ENCODE data around the gene GAL.

GAL gene

DNA sequence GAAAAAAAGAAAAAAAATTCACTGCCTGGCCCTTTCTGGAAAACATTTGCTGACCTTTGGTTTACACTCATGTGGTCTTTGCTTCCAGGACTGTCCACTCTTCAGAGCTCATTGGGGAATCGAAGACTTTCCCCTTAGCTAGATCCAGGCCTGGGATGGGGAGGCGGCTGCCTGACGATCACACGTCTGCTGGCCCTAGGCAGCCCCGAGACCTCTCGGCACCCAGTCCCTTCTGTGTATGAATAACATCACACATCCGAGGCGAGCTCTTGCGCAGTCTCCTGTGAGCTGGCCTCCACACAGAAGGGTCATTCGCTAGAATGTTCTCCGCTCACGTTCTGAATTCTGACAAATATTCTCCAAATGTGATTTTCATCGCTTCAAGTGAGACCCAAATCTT lies 25.7 kb upstream of the GAL start:
- no peak overlapping the region for H3K4me3 ChIP-seq (ENCODE audit: low read depth in 1 of 5, low read length in 5 of 5)
- H3K9me3 ChIP-seq (ENCODE audit: control insufficient read depth in 5 of 5, low read length in 5 of 5): peaks cover 5 to 10% (median 8%) of the 10 kb centered on the region in 5 donors
- peaks cover 0 to 8% (median 5%) of the 10 kb centered on the region in 5 donors for H3K27me3 ChIP-seq (ENCODE audit: control insufficient read depth in 5 of 5, insufficient read depth in 4 of 5, low read length in 5 of 5)
- H3K9ac ChIP-seq (ENCODE audit: low read length in 5 of 5): no peak overlapping the region
- H3K36me3 ChIP-seq (ENCODE audit: control insufficient read depth in 5 of 5, insufficient read depth in 5 of 5, low read length in 5 of 5): no peaks in the 10 kb centered on the region
- peaks cover 5 to 13% (median 12%) of the 10 kb centered on the region in 5 donors for H3K4me1 ChIP-seq (ENCODE audit: control insufficient read depth in 5 of 5, insufficient read depth in 5 of 5, low read length in 5 of 5)
- peak overlapping the region; percentile 60 for H3K27ac ChIP-seq (ENCODE audit: low read depth, low read length)

DNA sequence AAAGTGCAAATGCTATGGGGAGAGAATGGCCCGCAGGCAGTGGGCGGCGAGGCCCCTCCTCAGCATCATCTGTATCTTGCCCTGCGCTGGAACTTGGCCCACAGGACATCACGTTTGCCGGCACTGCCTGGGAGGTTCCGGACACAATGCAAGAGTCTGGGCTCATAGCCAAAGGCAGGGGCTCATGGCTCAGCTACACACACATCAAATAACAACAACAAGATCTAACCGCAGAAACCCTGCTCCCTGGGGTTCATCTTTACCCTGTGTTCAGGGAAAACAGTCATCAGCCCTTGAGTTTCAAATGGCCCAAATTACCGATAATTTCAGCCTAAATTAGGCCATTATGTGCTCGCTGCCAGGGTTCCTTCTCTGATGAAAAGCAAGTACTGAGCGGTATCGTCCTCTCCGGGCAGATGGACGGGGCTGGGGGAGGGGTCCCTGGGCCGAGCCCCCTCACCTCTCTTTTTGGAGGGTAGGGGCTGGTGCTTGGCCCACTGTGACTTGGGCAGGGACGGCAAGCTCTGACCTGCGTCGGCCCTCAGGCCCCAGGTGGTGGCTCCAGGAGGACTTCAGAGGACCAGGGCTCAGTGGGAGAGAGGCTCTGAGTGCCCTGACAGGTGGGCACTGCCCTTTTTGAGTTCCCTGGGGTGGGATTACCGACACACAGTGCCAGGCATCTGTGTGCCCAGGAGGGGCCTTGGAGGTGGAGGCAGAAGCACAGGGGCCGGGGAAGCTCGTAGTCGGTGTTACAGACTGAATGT lies 25.0 kb upstream of the GAL start:
- peak overlapping the region in 1 of 5 donors; percentile 12 for H3K9ac ChIP-seq (ENCODE audit: low read length in 5 of 5)
- peak overlapping the region in 1 of 5 donors; percentile 13 for H3K4me3 ChIP-seq (ENCODE audit: low read depth in 1 of 5, low read length in 5 of 5)
- no peaks in the 10 kb centered on the region for H3K36me3 ChIP-seq (ENCODE audit: control insufficient read depth in 5 of 5, insufficient read depth in 5 of 5, low read length in 5 of 5)
- H3K9me3 ChIP-seq (ENCODE audit: control insufficient read depth in 5 of 5, low read length in 5 of 5): peaks cover 5 to 10% (median 8%) of the 10 kb centered on the region in 5 donors
- H3K27ac ChIP-seq (ENCODE audit: low read depth, low read length): peak overlapping the region; percentile 60
- peaks cover 6 to 13% (median 12%) of the 10 kb centered on the region in 5 donors for H3K4me1 ChIP-seq (ENCODE audit: control insufficient read depth in 5 of 5, insufficient read depth in 5 of 5, low read length in 5 of 5)
- H3K27me3 ChIP-seq (ENCODE audit: control insufficient read depth in 5 of 5, insufficient read depth in 4 of 5, low read length in 5 of 5): peaks cover 0 to 8% (median 4%) of the 10 kb centered on the region in 5 donors

DNA sequence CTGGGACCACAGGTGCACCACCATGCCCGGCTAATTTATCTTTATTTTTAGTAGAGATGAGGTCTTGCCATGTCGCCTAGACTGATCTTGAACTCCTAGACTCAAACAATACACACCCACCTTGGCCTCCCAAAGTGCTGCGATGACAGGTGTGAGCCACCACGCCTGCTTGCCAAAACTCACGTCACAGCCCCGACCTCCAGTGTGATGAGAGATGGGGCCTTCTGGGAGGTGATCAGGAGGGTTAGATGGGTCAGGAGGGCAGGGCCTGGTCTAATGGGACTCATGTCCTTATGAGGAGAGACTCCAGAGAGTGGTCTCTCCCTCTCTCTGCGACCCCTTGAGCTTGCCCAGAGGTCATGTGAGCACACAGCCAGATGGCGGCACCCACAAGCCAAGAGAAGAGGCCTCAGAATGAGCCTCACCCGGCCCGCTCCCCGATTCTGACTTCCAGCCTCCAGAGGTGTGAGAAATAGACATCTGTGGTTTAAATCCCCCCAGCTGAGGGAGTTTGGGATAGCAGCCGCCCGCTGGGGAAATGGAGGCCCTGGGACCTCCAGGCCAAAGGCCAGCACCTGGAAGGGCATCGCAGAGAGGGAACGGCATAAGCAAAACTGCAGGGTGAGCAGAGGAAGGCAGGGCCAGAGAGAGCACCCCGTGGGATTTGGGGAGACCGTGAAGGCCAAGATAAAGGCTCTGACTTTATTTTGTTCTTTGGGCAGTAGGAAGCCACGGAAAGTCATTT lies 24.1 kb upstream of the GAL start:
- Histone ChIP-seq H3K27ac (ENCODE audit: low read depth, low read length) (no peak overlapping the region), H3K9ac (ENCODE audit: low read length in 5 of 5) (no peak overlapping the region), H3K27me3 (ENCODE audit: control insufficient read depth in 5 of 5, insufficient read depth in 4 of 5, low read length in 5 of 5) (peaks cover 4 to 17% (median 7%) of the 10 kb centered on the region in 5 donors), H3K9me3 (ENCODE audit: control insufficient read depth in 5 of 5, low read length in 5 of 5) (peaks cover 3 to 5% (median 4%) of the 10 kb centered on the region in 5 donors), H3K4me1 (ENCODE audit: control insufficient read depth in 5 of 5, insufficient read depth in 5 of 5, low read length in 5 of 5) (peaks cover 6 to 13% (median 12%) of the 10 kb centered on the region in 5 donors), H3K36me3 (ENCODE audit: control insufficient read depth in 5 of 5, insufficient read depth in 5 of 5, low read length in 5 of 5) (no peaks in the 10 kb centered on the region), H3K4me3 (ENCODE audit: low read depth in 1 of 5, low read length in 5 of 5) (no peak overlapping the region)

DNA sequence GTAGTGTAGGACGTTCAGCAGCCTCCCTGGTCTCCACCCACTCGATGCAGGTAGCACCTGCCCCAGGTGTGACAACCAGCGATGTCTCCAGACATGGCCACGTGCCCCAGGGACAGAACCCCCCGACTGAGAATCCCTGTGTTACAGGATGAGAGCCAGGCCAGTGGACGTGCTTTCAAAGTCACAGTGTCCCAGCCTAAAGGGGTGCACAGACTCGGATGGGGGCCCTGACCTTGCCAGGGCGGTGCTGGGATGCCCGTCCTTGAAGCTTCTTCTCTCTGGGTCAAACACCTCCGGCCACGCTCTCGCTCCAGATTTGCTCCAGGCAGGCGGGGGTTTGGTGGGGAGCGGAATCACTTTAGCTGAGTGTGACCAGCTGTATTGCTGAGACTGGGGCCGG lies 23.3 kb upstream of the GAL start:
- peaks cover 0 to 3% (median 0%) of the 10 kb centered on the region in 5 donors for H3K9me3 ChIP-seq (ENCODE audit: control insufficient read depth in 5 of 5, low read length in 5 of 5)
- peaks cover 6 to 13% (median 12%) of the 10 kb centered on the region in 5 donors for H3K4me1 ChIP-seq (ENCODE audit: control insufficient read depth in 5 of 5, insufficient read depth in 5 of 5, low read length in 5 of 5)
- H3K4me3 ChIP-seq (ENCODE audit: low read depth in 1 of 5, low read length in 5 of 5): no peak overlapping the region
- no peaks in the 10 kb centered on the region for H3K36me3 ChIP-seq (ENCODE audit: control insufficient read depth in 5 of 5, insufficient read depth in 5 of 5, low read length in 5 of 5)
- peaks cover 4 to 17% (median 7%) of the 10 kb centered on the region in 5 donors for H3K27me3 ChIP-seq (ENCODE audit: control insufficient read depth in 5 of 5, insufficient read depth in 4 of 5, low read length in 5 of 5)
- H3K9ac ChIP-seq (ENCODE audit: low read length in 5 of 5): no peak overlapping the region
- H3K27ac ChIP-seq (ENCODE audit: low read depth, low read length): no peak overlapping the region

DNA sequence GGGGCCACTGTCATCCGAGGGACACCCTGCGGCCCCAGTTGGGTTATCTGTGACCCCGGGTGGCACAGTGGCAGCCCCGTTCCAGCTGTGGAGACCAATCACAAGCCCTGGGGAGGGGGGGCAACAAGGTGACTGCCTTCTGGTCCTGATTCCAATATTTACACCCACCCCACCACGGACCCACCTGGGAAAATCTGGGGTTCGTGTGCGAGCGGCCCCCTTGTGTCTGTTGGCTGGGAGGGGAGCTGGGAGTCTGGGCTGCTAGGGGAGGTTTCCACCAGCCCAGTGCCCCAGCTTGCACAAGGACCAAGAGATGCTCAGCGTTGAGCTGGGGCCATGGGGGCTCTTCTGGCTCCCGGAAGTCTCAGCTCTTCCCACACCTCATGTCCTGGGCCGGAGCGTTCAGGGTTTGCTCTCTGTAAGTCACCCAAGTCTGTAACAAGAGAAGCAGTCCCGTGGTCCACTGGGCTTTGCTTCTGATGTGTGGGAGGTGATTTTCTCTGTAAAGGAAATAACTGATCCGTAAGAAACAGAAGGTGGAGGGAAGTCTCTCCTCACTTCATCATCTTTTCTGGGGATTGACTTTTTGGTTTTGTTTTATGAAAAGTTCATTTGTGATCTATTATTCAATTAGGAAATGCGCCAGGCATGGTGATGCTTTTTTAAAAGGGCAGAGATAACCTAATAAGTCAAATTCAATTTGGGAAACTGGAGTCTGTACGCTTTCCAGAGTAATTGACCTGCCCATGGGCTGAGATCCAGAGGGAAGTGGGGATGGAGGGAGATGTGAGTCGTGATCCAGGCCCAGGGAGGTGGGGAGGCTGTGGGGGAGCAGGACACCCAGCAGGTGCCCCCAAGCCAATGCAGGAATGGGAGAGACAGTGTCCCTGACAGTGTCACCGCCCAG lies 22.4 kb upstream of the GAL start:
- Histone ChIP-seq H3K27me3 (ENCODE audit: control insufficient read depth in 5 of 5, insufficient read depth in 4 of 5, low read length in 5 of 5) (peaks cover 4 to 23% (median 13%) of the 10 kb centered on the region in 5 donors), H3K4me1 (ENCODE audit: control insufficient read depth in 5 of 5, insufficient read depth in 5 of 5, low read length in 5 of 5) (peaks cover 6 to 13% (median 12%) of the 10 kb centered on the region in 5 donors), H3K36me3 (ENCODE audit: control insufficient read depth in 5 of 5, insufficient read depth in 5 of 5, low read length in 5 of 5) (no peaks in the 10 kb centered on the region), H3K9me3 (ENCODE audit: control insufficient read depth in 5 of 5, low read length in 5 of 5) (peaks cover 0 to 3% (median 0%) of the 10 kb centered on the region in 5 donors), H3K9ac (ENCODE audit: low read length in 5 of 5) (no peak overlapping the region), H3K27ac (ENCODE audit: low read depth, low read length) (no peak overlapping the region), H3K4me3 (ENCODE audit: low read depth in 1 of 5, low read length in 5 of 5) (no peak overlapping the region)

DNA sequence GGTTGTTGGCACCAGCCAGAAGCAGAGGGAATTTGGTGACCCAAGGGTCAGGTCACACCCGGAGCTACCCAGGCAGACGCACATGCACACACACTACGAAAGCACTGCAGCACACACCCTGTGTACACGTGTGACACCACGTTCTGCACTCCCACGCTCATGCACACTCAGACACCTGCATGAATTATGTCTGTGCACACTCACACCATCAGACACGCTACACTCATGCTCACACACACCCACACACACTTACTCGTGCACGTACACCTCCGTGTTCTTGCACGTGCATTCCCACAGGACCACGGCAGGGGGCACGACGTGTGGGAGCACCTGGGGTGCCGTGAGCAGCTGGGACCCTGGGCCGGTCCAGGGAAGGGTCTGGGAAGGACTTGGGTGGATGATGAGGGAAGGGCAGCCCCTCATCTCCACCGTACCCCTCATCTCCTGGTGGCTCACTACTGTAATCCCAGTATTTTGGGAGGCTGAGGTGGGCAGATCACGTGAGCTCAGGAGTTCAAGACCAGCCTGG lies 20.8 kb upstream of the GAL start:
- Histone ChIP-seq H3K9me3 (ENCODE audit: control insufficient read depth in 5 of 5, low read length in 5 of 5) (peaks cover 0 to 3% (median 0%) of the 10 kb centered on the region in 5 donors), H3K27me3 (ENCODE audit: control insufficient read depth in 5 of 5, insufficient read depth in 4 of 5, low read length in 5 of 5) (peaks cover 4 to 23% (median 13%) of the 10 kb centered on the region in 5 donors), H3K27ac (ENCODE audit: low read depth, low read length) (no peak overlapping the region), H3K36me3 (ENCODE audit: control insufficient read depth in 5 of 5, insufficient read depth in 5 of 5, low read length in 5 of 5) (no peaks in the 10 kb centered on the region), H3K9ac (ENCODE audit: low read length in 5 of 5) (peak overlapping the region in 1 of 5 donors; percentile 89), H3K4me1 (ENCODE audit: control insufficient read depth in 5 of 5, insufficient read depth in 5 of 5, low read length in 5 of 5) (peaks cover 6 to 13% (median 12%) of the 10 kb centered on the region in 5 donors), H3K4me3 (ENCODE audit: low read depth in 1 of 5, low read length in 5 of 5) (no peak overlapping the region)

DNA sequence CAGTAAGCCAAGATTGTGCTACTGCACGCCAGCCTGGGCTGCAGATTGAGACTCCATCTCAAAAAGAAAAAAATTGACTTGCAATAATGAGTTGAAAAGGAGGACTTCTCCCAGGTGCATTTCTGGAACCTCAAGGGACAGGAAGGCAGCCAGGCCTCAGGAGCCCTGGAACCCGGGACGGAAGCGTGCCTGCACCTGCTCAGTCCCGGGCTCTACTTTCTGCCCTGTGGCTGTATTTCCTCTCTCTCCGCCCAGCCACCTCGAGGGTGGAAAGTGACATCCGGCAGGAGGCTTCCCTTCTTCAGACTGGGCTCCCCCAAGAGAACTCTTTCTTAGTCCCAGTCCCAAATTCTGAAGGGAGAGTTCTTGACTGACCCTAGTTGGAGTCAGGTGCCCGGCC lies 20.2 kb upstream of the GAL start:
- H3K9me3 ChIP-seq (ENCODE audit: control insufficient read depth in 5 of 5, low read length in 5 of 5): peaks cover 0 to 3% (median 0%) of the 10 kb centered on the region in 5 donors
- H3K36me3 ChIP-seq (ENCODE audit: control insufficient read depth in 5 of 5, insufficient read depth in 5 of 5, low read length in 5 of 5): no peaks in the 10 kb centered on the region
- H3K4me3 ChIP-seq (ENCODE audit: low read depth in 1 of 5, low read length in 5 of 5): no peak overlapping the region
- peaks cover 4 to 23% (median 13%) of the 10 kb centered on the region in 5 donors for H3K27me3 ChIP-seq (ENCODE audit: control insufficient read depth in 5 of 5, insufficient read depth in 4 of 5, low read length in 5 of 5)
- peaks cover 6 to 8% (median 7%) of the 10 kb centered on the region in 5 donors for H3K4me1 ChIP-seq (ENCODE audit: control insufficient read depth in 5 of 5, insufficient read depth in 5 of 5, low read length in 5 of 5)
- no peak overlapping the region for H3K9ac ChIP-seq (ENCODE audit: low read length in 5 of 5)
- H3K27ac ChIP-seq (ENCODE audit: low read depth, low read length): no peak overlapping the region

DNA sequence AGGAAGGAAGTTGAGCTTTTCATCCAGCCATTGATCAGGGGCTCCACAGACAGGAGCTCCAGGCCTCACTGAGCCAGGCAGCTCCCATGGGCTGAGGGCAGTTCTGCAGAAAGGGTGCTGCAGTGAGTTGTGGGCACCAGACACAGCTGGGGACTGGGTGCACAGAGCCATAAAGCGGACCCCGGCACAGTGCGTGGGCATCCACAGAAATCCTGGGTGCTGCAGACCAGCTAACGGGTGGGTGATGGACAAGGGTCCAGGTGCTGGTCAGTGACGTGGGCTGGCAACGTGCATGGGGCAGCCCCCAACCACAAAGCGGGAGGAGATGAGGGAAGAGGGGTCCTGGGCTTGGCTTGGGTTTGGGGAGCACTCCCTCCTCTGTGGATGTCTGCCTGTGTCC lies 19.4 kb upstream of the GAL start:
- Histone ChIP-seq H3K4me1 (ENCODE audit: control insufficient read depth in 5 of 5, insufficient read depth in 5 of 5, low read length in 5 of 5) (peaks cover 0 to 4% (median under 1%) of the 10 kb centered on the region in 5 donors), H3K27me3 (ENCODE audit: control insufficient read depth in 5 of 5, insufficient read depth in 4 of 5, low read length in 5 of 5) (peaks cover 5 to 23% (median 13%) of the 10 kb centered on the region in 5 donors), H3K4me3 (ENCODE audit: low read depth in 1 of 5, low read length in 5 of 5) (no peak overlapping the region), H3K36me3 (ENCODE audit: control insufficient read depth in 5 of 5, insufficient read depth in 5 of 5, low read length in 5 of 5) (no peaks in the 10 kb centered on the region), H3K9ac (ENCODE audit: low read length in 5 of 5) (no peak overlapping the region), H3K9me3 (ENCODE audit: control insufficient read depth in 5 of 5, low read length in 5 of 5) (peaks cover 0 to 3% (median 0%) of the 10 kb centered on the region in 5 donors), H3K27ac (ENCODE audit: low read depth, low read length) (no peak overlapping the region)

DNA sequence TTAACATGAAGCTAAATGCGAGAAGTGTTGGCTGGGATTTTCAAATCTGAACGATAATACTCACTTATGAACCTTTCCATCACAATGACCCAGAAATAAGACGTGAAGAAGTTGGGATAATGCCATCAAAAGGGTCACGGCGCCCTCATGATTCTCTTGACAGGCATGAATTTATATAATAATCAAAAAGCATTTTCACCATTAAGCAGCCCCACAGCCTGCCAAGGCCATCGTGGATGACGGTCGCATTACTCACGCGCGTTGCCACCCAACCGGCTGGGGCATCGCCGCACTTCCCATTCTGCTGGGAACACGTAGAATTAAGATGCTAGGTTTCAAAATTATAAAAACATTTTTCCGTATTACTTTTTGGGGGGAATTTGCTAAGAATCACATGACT lies 18.9 kb upstream of the GAL start:
- peaks cover 0 to 4% (median 0%) of the 10 kb centered on the region in 5 donors for H3K4me1 ChIP-seq (ENCODE audit: control insufficient read depth in 5 of 5, insufficient read depth in 5 of 5, low read length in 5 of 5)
- H3K36me3 ChIP-seq (ENCODE audit: control insufficient read depth in 5 of 5, insufficient read depth in 5 of 5, low read length in 5 of 5): no peaks in the 10 kb centered on the region
- no peak overlapping the region for H3K9ac ChIP-seq (ENCODE audit: low read length in 5 of 5)
- peaks cover 8 to 23% (median 13%) of the 10 kb centered on the region in 5 donors for H3K27me3 ChIP-seq (ENCODE audit: control insufficient read depth in 5 of 5, insufficient read depth in 4 of 5, low read length in 5 of 5)
- H3K27ac ChIP-seq (ENCODE audit: low read depth, low read length): no peak overlapping the region
- peaks cover 0 to 3% (median 0%) of the 10 kb centered on the region in 5 donors for H3K9me3 ChIP-seq (ENCODE audit: control insufficient read depth in 5 of 5, low read length in 5 of 5)
- H3K4me3 ChIP-seq (ENCODE audit: low read depth in 1 of 5, low read length in 5 of 5): no peak overlapping the region
